HCT116 (cell line): ENCODE results near the gene RALB. TPM values are rescaled to one million over a fixed set of nuclear protein-coding genes. Genes with fewer than 3 reads are reported as not detected.

Source experiments
- ATAC-seq: fragments of 200-7000 bp; cut with Tn5 transposase; 2 replicates; pipeline ENCODE4 v1.9.1; 2020; ENCODE audit warnings: mild to moderate bottlenecking, moderate library complexity
- BruUV-seq: library from RNA; stranded (reverse); fragments of 400-500 nt; replicated peaks from 2 replicates; lab custom pipeline; 2021; lab: Mats Ljungman, UMichigan
- CTCF ChIA-PET: fragments of 300-600 bp; sonication (Branson Sonifier 250); formaldehyde crosslinking; loops from one replicate; lab custom pipeline; 2021; ENCODE audit warnings: antibody characterized with exemption; lab: Charles Lee
- POLR2A ChIA-PET: fragments of 300-600, 350-600 bp; sonication (Branson Sonifier 250); formaldehyde crosslinking; loops from one replicate; lab custom pipeline; 2021; ENCODE audit warnings: antibody characterized with exemption; lab: Charles Lee
- RAD21 ChIA-PET, 2 experiments: fragments of 300-600 bp; sonication (Branson Sonifier 250); formaldehyde crosslinking; loops; one replicate each; lab custom pipeline; 2023; ENCODE audit warnings: low total read pairs in 2 of 2; ENCODE audit not compliant: uncharacterized antibody in 2 of 2, unreplicated experiment in 2 of 2, low non-redundant PET in 1 of 2; lab: Charles Lee
- DNase-seq: peaks from one replicate; pipeline ENCODE4 v3.0.0-alpha.2; 2010; ENCODE audit warnings: low read depth, low spot score
- H2AFZ ChIP-seq: fragments of 200-600 bp; shearing (Covaris generic), sonication (generic); 2 replicates; pipeline ENCODE4 v1.6.1; 2017; ENCODE audit warnings: low read depth, mixed run types, mixed read lengths, antibody characterized with exemption, low read length; ENCODE audit not compliant: poor library complexity, severe bottlenecking
- H3K27ac ChIP-seq: 2 replicates; pipeline ENCODE4 v1.5.1; 2012; ENCODE audit warnings: low read depth, low read length
- H3K27me3 ChIP-seq: fragments of 200-600 bp; sonication (generic); 2 replicates; pipeline ENCODE4 v1.6.1; 2016; ENCODE audit warnings: mixed run types, low read length, mixed read lengths; ENCODE audit not compliant: insufficient read depth
- H3K36me3 ChIP-seq, 2 experiments: fragments of 200-500 bp in 1 of 2; fragments of 200-600 bp in 1 of 2; sonication (Bioruptor generic) in 1 of 2; sonication (generic) in 1 of 2; 2 replicates each; pipeline versions ENCODE4 v1.5.1 to v1.6.1; 2014 to 2016; ENCODE audit warnings: low read length in 2 of 2, inconsistent platforms in 1 of 2, mixed read lengths in 1 of 2, mixed run types in 1 of 2; ENCODE audit not compliant: insufficient read depth in 2 of 2, control insufficient read depth in 1 of 2
- H3K4me1 ChIP-seq, 2 experiments: fragments of 200-600 bp in 1 of 2; sonication (generic) in 1 of 2; 2 replicates each; pipeline versions ENCODE4 v1.5.1 to v1.6.1; 2012 to 2017; ENCODE audit warnings: low read length in 2 of 2, inconsistent platforms in 1 of 2, mild to moderate bottlenecking in 1 of 2, mixed read lengths in 1 of 2, mixed run types in 1 of 2, moderate library complexity in 1 of 2; ENCODE audit not compliant: insufficient read depth in 2 of 2, control insufficient read depth in 1 of 2
- H3K4me2 ChIP-seq: fragments of 200-600 bp; sonication (generic); 2 replicates; pipeline ENCODE4 v1.6.1; 2017; ENCODE audit warnings: mixed run types, low read length, mixed read lengths
- H3K4me3 ChIP-seq, 2 experiments: fragments of 200-600 bp in 1 of 2; sonication (generic) in 1 of 2; replicated peaks in 1 of 2; 2 replicates each; pipeline ENCODE4 v1.5.1; 2011 to 2016; ENCODE audit warnings: low read length in 2 of 2, control low read depth in 1 of 2, low read depth in 1 of 2, mild to moderate bottlenecking in 1 of 2, mixed read lengths in 1 of 2, mixed run types in 1 of 2
- H3K79me2 ChIP-seq: fragments of 200-600 bp; sonication (generic); 2 replicates; pipeline ENCODE4 v1.6.1; 2017; ENCODE audit warnings: mild to moderate bottlenecking, mixed run types, low read length, moderate library complexity, mixed read lengths; ENCODE audit not compliant: insufficient read depth
- H3K9ac ChIP-seq: fragments of 200-600 bp; sonication (generic); 2 replicates; pipeline ENCODE4 v1.6.1; 2016; ENCODE audit warnings: low read length, mixed read lengths
- H3K9me2 ChIP-seq: fragments of 200-600 bp; sonication (generic), shearing (Covaris generic); 2 replicates; pipeline ENCODE4 v1.6.1; 2017; ENCODE audit warnings: mixed run types, mild to moderate bottlenecking, moderate library complexity; ENCODE audit not compliant: insufficient read depth
- H3K9me3 ChIP-seq, 2 experiments: fragments of 200-500 bp in 1 of 2; fragments of 200-600 bp in 1 of 2; sonication (Bioruptor generic) in 1 of 2; sonication (generic) in 1 of 2; 2 replicates each; pipeline ENCODE4 v1.6.1; 2014 to 2017; ENCODE audit warnings: low read length in 2 of 2, mixed read lengths in 2 of 2, inconsistent platforms in 1 of 2, low read depth in 1 of 2, mild to moderate bottlenecking in 1 of 2, mixed run types in 1 of 2, moderate library complexity in 1 of 2; ENCODE audit not compliant: control insufficient read depth in 1 of 2, insufficient read depth in 1 of 2
- H4K20me1 ChIP-seq: fragments of 200-600 bp; sonication (generic), shearing (Covaris generic); 2 replicates; pipeline ENCODE4 v1.6.1; 2017; ENCODE audit warnings: mixed run types, mild to moderate bottlenecking, moderate library complexity; ENCODE audit not compliant: insufficient read depth
- CBX3 ChIP-seq: IDR thresholded peaks from 2 replicates; pipeline ENCODE4 v1.6.1; 2012; ENCODE audit warnings: low read depth
- EZH2phosphoT487 ChIP-seq: fragments of 200-600 bp; IDR thresholded peaks from 2 replicates; pipeline ENCODE4 v1.6.1; 2018; ENCODE audit warnings: antibody characterized with exemption, borderline replicate concordance
- FOSL1 ChIP-seq: IDR thresholded peaks from 2 replicates; pipeline ENCODE4 v1.6.1; 2012; ENCODE audit warnings: low read depth
- JUND ChIP-seq: IDR thresholded peaks from 2 replicates; pipeline ENCODE4 v1.6.1; 2012
- POLR2A ChIP-seq: IDR thresholded peaks from 2 replicates; pipeline ENCODE4 v1.7.0; 2011; ENCODE audit warnings: borderline replicate concordance; ENCODE audit not compliant: insufficient read depth, insufficient read length; ENCODE audit errors: extremely low read depth
- RAD21 ChIP-seq: IDR thresholded peaks from 2 replicates; pipeline ENCODE4 v1.6.1; 2012; ENCODE audit warnings: low read depth, mild to moderate bottlenecking
- SIN3A ChIP-seq: IDR thresholded peaks from 2 replicates; pipeline ENCODE4 v1.6.1; 2012; ENCODE audit warnings: low read depth
- SP1 ChIP-seq: IDR thresholded peaks from 2 replicates; pipeline ENCODE4 v1.6.1; 2012; ENCODE audit warnings: low read depth
- TCF7L2 ChIP-seq: IDR thresholded peaks from 2 replicates; pipeline ENCODE4 v1.7.0; 2011; ENCODE audit warnings: borderline replicate concordance, inconsistent platforms; ENCODE audit not compliant: insufficient read depth, insufficient read length; ENCODE audit errors: extremely low read depth
- ZFX ChIP-seq: fragments of 450-650 bp; IDR thresholded peaks from 2 replicates; pipeline ENCODE4 v1.6.1; 2017
- ZNF274 ChIP-seq: fragments of 200-500 bp; sonication (Bioruptor generic); IDR thresholded peaks from 2 replicates; pipeline ENCODE4 v1.6.1; 2014; ENCODE audit warnings: mild to moderate bottlenecking, low read depth, low read length, inconsistent platforms
- intact Hi-C: fragments of 100-400 bp; cut with micrococcal nuclease; formaldehyde crosslinking; loops from 2 replicates; pipeline ENCODE4 v1.10.0; 2022
- total RNA-seq: library from RNA; stranded (reverse); gene quantifications from one replicate; pipeline ENCODE4 v1.2.1, GENCODE V29; 2021; ENCODE audit not compliant: unreplicated experiment
- TF ChIP-seq, protein P1 (sequence below): IDR thresholded peaks from 2 replicates; pipeline ENCODE4 v1.6.1; 2012

Gene RALB
- total RNA-seq, 1 experiment from 2014 or later: 42.8 TPM

DNA sequence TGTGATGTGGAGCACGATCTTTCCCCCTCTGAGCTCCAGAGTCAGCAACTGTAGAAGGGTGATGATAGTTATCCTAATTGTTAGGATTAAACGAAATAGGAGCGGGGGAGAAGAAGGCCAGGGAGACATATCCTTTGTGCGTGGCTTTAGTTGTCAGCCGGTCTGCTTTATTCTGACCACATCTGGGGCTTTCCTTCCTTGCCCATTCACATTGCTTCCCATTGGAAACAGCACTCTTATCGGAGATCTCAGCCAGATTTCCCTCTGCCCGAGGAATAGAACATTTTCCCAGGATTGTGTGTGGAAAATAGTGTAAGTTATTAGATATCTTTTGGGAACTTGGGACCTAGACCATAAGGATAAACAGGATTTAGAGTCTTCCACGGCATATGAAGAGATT is 1.5 kb downstream of the RALB start (continued):
- no peak for TF ChIP-seq EZH2phosphoT487
- TF ChIP-seq ZNF274: no peak

DNA sequence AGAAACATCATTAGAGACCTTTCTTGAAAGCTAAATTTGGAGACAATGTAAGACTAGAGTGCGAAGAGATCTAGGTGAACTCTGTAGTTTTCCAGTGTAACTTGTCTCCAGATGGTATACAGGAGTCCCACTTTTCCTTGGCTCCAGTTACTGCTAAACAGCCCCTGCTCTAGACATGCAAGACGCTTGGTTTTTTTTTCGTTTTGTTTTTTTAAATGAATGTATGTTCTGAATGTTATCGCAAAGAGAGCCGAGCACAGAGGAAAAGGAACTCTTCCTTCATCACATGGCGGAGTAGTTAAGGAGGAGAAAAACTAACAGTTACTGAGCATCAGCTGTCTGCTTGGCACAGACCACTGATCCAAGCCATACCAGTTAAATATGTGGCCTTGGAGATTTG is 2.4 kb downstream of the RALB start:
- no peak overlapping the region for H2AFZ ChIP-seq
- H3K9me2 ChIP-seq: no peaks in the 10 kb centered on the region
- no TSS peak for BruUV-seq
- no peak for TF ChIP-seq CBX3
- TF ChIP-seq SP1: no peak
- TF ChIP-seq SIN3A: no peak
- TF ChIP-seq TCF7L2: no peak
- no peak for TF ChIP-seq RAD21
- no peak for TF ChIP-seq EZH2phosphoT487
- no peak for TF ChIP-seq FOSL1
- no peak for TF ChIP-seq ZFX
- TF ChIP-seq, protein P1, sequence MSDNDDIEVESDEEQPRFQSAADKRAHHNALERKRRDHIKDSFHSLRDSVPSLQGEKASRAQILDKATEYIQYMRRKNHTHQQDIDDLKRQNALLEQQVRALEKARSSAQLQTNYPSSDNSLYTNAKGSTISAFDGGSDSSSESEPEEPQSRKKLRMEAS: no peak
- no peak for TF ChIP-seq POLR2A
- no peak for TF ChIP-seq JUND
- TF ChIP-seq, all 23 proteins: peak for 0
- intact Hi-C loops: no loop called here
- H3K4me3 ChIP-seq: no peak overlapping the region
- DNase-seq: no peak
- no peak overlapping the region for H3K9ac ChIP-seq
- no peaks in the 10 kb centered on the region for H3K36me3 ChIP-seq
- ChIA-PET RAD21 (no interaction called here), POLR2A (no interaction called here), CTCF (no interaction called here)
- peaks cover 51% of the 10 kb centered on the region for H3K79me2 ChIP-seq
- no peaks in the 10 kb centered on the region for H4K20me1 ChIP-seq
- ATAC-seq: no peak
- no peak overlapping the region for H3K4me2 ChIP-seq
- H3K27me3 ChIP-seq: no peaks in the 10 kb centered on the region
- peaks cover 7 to 18% of the 10 kb centered on the region in 2 experiments; a peak in 3 of 4 replicates for H3K4me1 ChIP-seq
- no peak overlapping the region for H3K27ac ChIP-seq
- no peaks in the 10 kb centered on the region for H3K9me3 ChIP-seq
